EH (cell line): Measurements from ENCODE around the gene NUDT14.

Source experiments
- DNase-seq: peaks from one replicate; pipeline ENCODE4 v3.0.0-alpha.2; 2015; ENCODE audit warnings: low read depth

NUDT14 gene

GRCh38 chr14:105212541-105213300 lies 31.6 kb upstream of the NUDT14 start:
- DNase-seq: no peak

- no peak for DNase-seq
Measured at GRCh38 chr14:105211758-105212089, 30.6 kb upstream of the NUDT14 start.

- DNase-seq: no peak
Measured at GRCh38 chr14:105211086-105211757, 30.1 kb upstream of the NUDT14 start.

- DNase-seq: no peak
Measured at GRCh38 chr14:105210266-105211025, 29.3 kb upstream of the NUDT14 start.

- no peak for DNase-seq
Measured at GRCh38 chr14:105209646-105210045, 28.5 kb upstream of the NUDT14 start.

GRCh38 chr14:105209091-105209490 lies 28.0 kb upstream of the NUDT14 start:
- no peak for DNase-seq

- DNase-seq: no peak
Measured at GRCh38 chr14:105208738-105209075, 27.6 kb upstream of the NUDT14 start.

- no peak for DNase-seq
Measured at GRCh38 chr14:105207996-105208737, 27.1 kb upstream of the NUDT14 start.

GRCh38 chr14:105207460-105207901 lies 26.4 kb upstream of the NUDT14 start:
- DNase-seq: no peak

GRCh38 chr14:105206873-105207272 lies 25.8 kb upstream of the NUDT14 start:
- no peak for DNase-seq

- no peak for DNase-seq
Measured at GRCh38 chr14:105205673-105206208, 24.6 kb upstream of the NUDT14 start.

GRCh38 chr14:105204931-105205672 lies 24.0 kb upstream of the NUDT14 start:
- DNase-seq: no peak

- no peak for DNase-seq
Measured at GRCh38 chr14:105204206-105204930, 23.3 kb upstream of the NUDT14 start.

- no peak for DNase-seq
Measured at GRCh38 chr14:105203701-105204100, 22.6 kb upstream of the NUDT14 start.

- peak; percentile 69 for DNase-seq
Measured at GRCh38 chr14:105203057-105203531, 22.0 kb upstream of the NUDT14 start.

- no peak for DNase-seq
Measured at GRCh38 chr14:105201925-105202513, 20.9 kb upstream of the NUDT14 start.

- no peak for DNase-seq
Measured at GRCh38 chr14:105201156-105201924, 20.2 kb upstream of the NUDT14 start.

GRCh38 chr14:105200641-105201040 lies 19.5 kb upstream of the NUDT14 start:
- no peak for DNase-seq

- DNase-seq: no peak
Measured at GRCh38 chr14:105200074-105200473, 19.0 kb upstream of the NUDT14 start.
